ENCODE data around the gene GAGE12G.
A peak's percentile ranks its signal among the peaks of the same experiment; 100 is the strongest.
"Not testable (repeated sequence)": the region's sequence is repeated elsewhere in the genome, so short reads cannot be mapped to it uniquely, and the experiment has no call there.

Gene GAGE12G

GRCh38 chrX:49598720-49599119 lies 28.5 kb downstream of the GAGE12G start, which contains the start of gene GAGE1:
Gene GAGE1 (plus strand): TSS chrX:49599020. CDS start chrX:49600175, 1,155 bp downstream.
- H3K4me1 ChIP-seq (ENCODE audit: control insufficient read depth, insufficient read depth, low read length); CTCF ChIA-PET; H3K36me3 ChIP-seq (ENCODE audit: control insufficient read depth in 2 of 2, insufficient read depth in 1 of 2, low read length in 2 of 2); H3K9me3 ChIP-seq (ENCODE audit: control insufficient read depth, insufficient read depth, low read depth, low read length); H3K4me3 ChIP-seq (ENCODE audit: low read depth, low read length); H3K27ac ChIP-seq (ENCODE audit: extremely low read depth, low read depth, low read length); POLR2A ChIA-PET: not testable (repeated sequence)

- Histone ChIP-seq H3K9me3 (ENCODE audit: control insufficient read depth, insufficient read depth, low read depth, low read length) (no peaks in the 10 kb centered on the region), H3K27ac (ENCODE audit: extremely low read depth, low read depth, low read length) (no peak overlapping the region), H3K4me1 (ENCODE audit: control insufficient read depth, insufficient read depth, low read length) (no peaks in the 10 kb centered on the region), H3K4me3 (ENCODE audit: low read depth, low read length) (no peak overlapping the region), H3K36me3 (ENCODE audit: control insufficient read depth in 2 of 2, insufficient read depth in 1 of 2, low read length in 2 of 2) (no peaks in the 10 kb centered on the region)
- ChIA-PET POLR2A (no interaction called here), CTCF (no interaction called here)
- TF ChIP-seq ZNF24 (tag by site-specific recombination; IDR thresholded peaks at IDR 0.05) (peak; percentile 66; the same call in 1 of the 2 replicates), SETDB1 (IDR thresholded peaks at IDR 0.05; ENCODE audit: insufficient read length, low read length) (peak; percentile 93), ZNF10 (tag by site-specific recombination; IDR thresholded peaks at IDR 0.05) (no peak), ZNF501 (tag by site-specific recombination; IDR thresholded peaks at IDR 0.05) (no peak), PRDM6 (tag by site-specific recombination; IDR thresholded peaks at IDR 0.05) (peak; percentile 84), INSM2 (tag by site-specific recombination; IDR thresholded peaks at IDR 0.05) (0 out of 2 replicates have a peak, but pooled peaks have one; percentile 43), TCF7L2 (IDR thresholded peaks at IDR 0.05; ENCODE audit: borderline replicate concordance, low read depth, low read length) (peak; percentile 99), ZNF488 (tag by site-specific recombination; IDR thresholded peaks at IDR 0.05) (peak; percentile 84), ZNF350 (tag by site-specific recombination; IDR thresholded peaks at IDR 0.05) (peak; percentile 81), ZBTB21 (tag by site-specific recombination; IDR thresholded peaks at IDR 0.05) (peak; percentile 43; the same call in 1 of the 2 replicates), BCL11B (tag by site-specific recombination; IDR thresholded peaks at IDR 0.05; ENCODE audit: low read depth) (no peak), ZBTB17 (tag by site-specific recombination; IDR thresholded peaks at IDR 0.05) (peak; percentile 54), ZNF18 (tag by site-specific recombination; IDR thresholded peaks at IDR 0.05) (0 out of 2 replicates have a peak, but pooled peaks have one; percentile 20), OSR2 (tag by site-specific recombination; IDR thresholded peaks at IDR 0.05) (peak; percentile 85), ZNF23 (tag by site-specific recombination; IDR thresholded peaks at IDR 0.05; ENCODE audit: borderline replicate concordance) (no peak), ZFP69B (tag by site-specific recombination; IDR thresholded peaks at IDR 0.05) (no peak), ZNF211 (tag by site-specific recombination; IDR thresholded peaks at IDR 0.05; ENCODE audit: low read depth) (no peak), ZNF843 (tag by site-specific recombination; IDR thresholded peaks at IDR 0.05) (peak; percentile 84), ZNF629 (tag by site-specific recombination; IDR thresholded peaks at IDR 0.05) (peak; percentile 42), TRIM28 (IDR thresholded peaks at IDR 0.05; ENCODE audit: borderline replicate concordance, low read length) (peak; percentile 98), ZNF580 (tag by site-specific recombination; IDR thresholded peaks at IDR 0.05) (no peak), ZSCAN30 (tag by site-specific recombination; IDR thresholded peaks at IDR 0.05) (0 out of 2 replicates have a peak, but pooled peaks have one; percentile 23), ZSCAN16 (tag by site-specific recombination; IDR thresholded peaks at IDR 0.05) (no peak), ZFP3 (tag by site-specific recombination; IDR thresholded peaks at IDR 0.05; ENCODE audit: low read depth) (no peak), KLF10 (tag by site-specific recombination; IDR thresholded peaks at IDR 0.05) (0 out of 2 replicates have a peak, but pooled peaks have one; percentile 16), SP7 (tag by site-specific recombination; IDR thresholded peaks at IDR 0.05) (peak; percentile 89), GLI2 (tag by site-specific recombination; IDR thresholded peaks at IDR 0.05; ENCODE audit: borderline replicate concordance, low read depth) (peak; percentile 39; the same call in 1 of the 2 replicates)
Observed at GRCh38 chrX:49610718-49611310, 40.6 kb downstream of the GAGE12G start.

All from HEK293 (cell line).